SK-N-SH treated with all-trans-retinoic acid at 6 μM for 48 hours (cell line): ENCODE results near the gene CTNNA3.

Experiments
- ATAC-seq: fragments of 200-7000 bp; cut with Tn5 transposase; 3 replicates; pipeline ENCODE4 v1.9.1; 2020; ENCODE audit warnings: mild to moderate bottlenecking, moderate library complexity
- BACH2 ChIP-seq: fragments of 250-450 bp; sonication (Bioruptor Pico); IDR thresholded peaks from 2 replicates; pipeline ENCODE4 v1.9.0; 2021; ENCODE audit warnings: mild to moderate bottlenecking, borderline replicate concordance
- CREB5 ChIP-seq: fragments of 250-450 bp; sonication (Bioruptor Pico); IDR thresholded peaks from 2 replicates; pipeline ENCODE4 v1.5.1; 2020; ENCODE audit warnings: low read depth, mild to moderate bottlenecking, moderate library complexity
- CSRNP3 ChIP-seq: fragments of 250-450 bp; sonication (Bioruptor Pico); IDR thresholded peaks from 2 replicates; pipeline ENCODE4 v1.5.1; 2021; ENCODE audit warnings: mild to moderate bottlenecking, moderate library complexity
- GLIS3 ChIP-seq: fragments of 250-450 bp; sonication (Bioruptor Pico); IDR thresholded peaks from 2 replicates; pipeline ENCODE4 v1.5.0; 2020; ENCODE audit warnings: mild to moderate bottlenecking, moderate library complexity
- ISL1 ChIP-seq: fragments of 250-450 bp; sonication (Bioruptor Pico); IDR thresholded peaks from 2 replicates; pipeline ENCODE4 v2.1.2; 2022; ENCODE audit warnings: mild to moderate bottlenecking, moderate library complexity
- OSR1 ChIP-seq: fragments of 250-450 bp; sonication (Bioruptor Pico); IDR thresholded peaks from 2 replicates; pipeline ENCODE4 v1.8.0; 2022; ENCODE audit warnings: moderate library complexity, mild to moderate bottlenecking, inconsistent platforms
- PPARA ChIP-seq: fragments of 250-450 bp; sonication (Bioruptor Pico); IDR thresholded peaks from 2 replicates; pipeline ENCODE4 v1.5.0; 2020; ENCODE audit warnings: mild to moderate bottlenecking, borderline replicate concordance
- RARB ChIP-seq: fragments of 250-450 bp; sonication (Bioruptor Pico); IDR thresholded peaks from 2 replicates; pipeline ENCODE4 v1.8.0; 2021; ENCODE audit warnings: mild to moderate bottlenecking, moderate library complexity
- SNAI2 ChIP-seq: fragments of 250-450 bp; sonication (Bioruptor Pico); IDR thresholded peaks from 2 replicates; pipeline ENCODE4 v1.5.0; 2020; ENCODE audit warnings: mild to moderate bottlenecking, moderate library complexity
- TCF4 ChIP-seq: fragments of 250-450 bp; sonication (Bioruptor Pico); IDR thresholded peaks from 2 replicates; pipeline ENCODE4 v1.8.0; 2021; ENCODE audit warnings: mild to moderate bottlenecking, moderate library complexity, borderline replicate concordance
- TOX ChIP-seq: fragments of 250-450 bp; sonication (Bioruptor Pico); IDR thresholded peaks from 2 replicates; pipeline ENCODE4 v1.8.0; 2021; ENCODE audit warnings: mild to moderate bottlenecking, moderate library complexity, borderline replicate concordance
- TSHZ2 ChIP-seq: fragments of 250-450 bp; sonication (Bioruptor Pico); IDR thresholded peaks from 2 replicates; pipeline ENCODE4 v1.5.0; 2020; ENCODE audit warnings: mild to moderate bottlenecking, moderate library complexity
- ZC3H10 ChIP-seq: fragments of 250-450 bp; sonication (Bioruptor Pico); IDR thresholded peaks from 2 replicates; pipeline ENCODE4 v1.5.1; 2021; ENCODE audit warnings: mild to moderate bottlenecking, moderate library complexity
- ZFP30 ChIP-seq: fragments of 450-650 bp; formaldehyde crosslinking; IDR thresholded peaks from 2 replicates; pipeline ENCODE4 v1.5.0; 2022; ENCODE audit warnings: mild to moderate bottlenecking, moderate library complexity
- ZNF565 ChIP-seq: fragments of 450-650 bp; formaldehyde crosslinking; conservative IDR thresholded peaks from 2 replicates; pipeline ENCODE4 v1.5.0; 2020; ENCODE audit warnings: low read depth, mild to moderate bottlenecking, moderate library complexity
- ZNF70 ChIP-seq: fragments of 450-650 bp; formaldehyde crosslinking; IDR thresholded peaks from 2 replicates; pipeline ENCODE4 v1.5.0; 2020; ENCODE audit warnings: mild to moderate bottlenecking, moderate library complexity
- ZNF8 ChIP-seq: fragments of 450-650 bp; formaldehyde crosslinking; IDR thresholded peaks from 2 replicates; pipeline ENCODE4 v1.5.0; 2020; ENCODE audit warnings: mild to moderate bottlenecking, moderate library complexity

CTNNA3 gene

GRCh38 chr10:66321723-66322665, 1374.0 kb downstream of the CTNNA3 start:
- ATAC-seq: no peak
- no peak for TF ChIP-seq ZNF565
- TF ChIP-seq TOX (CRISPR knock-in tag): no peak
- no peak for TF ChIP-seq OSR1 (CRISPR knock-in tag)
- TF ChIP-seq TSHZ2 (CRISPR knock-in tag): no peak
- no peak for TF ChIP-seq CREB5 (CRISPR knock-in tag)
- TF ChIP-seq ZC3H10 (CRISPR knock-in tag): no peak

- TF ChIP-seq CSRNP3 (CRISPR knock-in tag) (no peak), PPARA (CRISPR knock-in tag) (no peak), ZFP30 (CRISPR knock-in tag) (no peak), CREB5 (CRISPR knock-in tag) (no peak), TOX (CRISPR knock-in tag) (no peak), GLIS3 (no peak), TSHZ2 (CRISPR knock-in tag) (no peak), BACH2 (CRISPR knock-in tag) (no peak), ISL1 (CRISPR knock-in tag) (no peak), ZNF8 (no peak), RARB (CRISPR knock-in tag) (no peak), TCF4 (no peak)
- no peak for ATAC-seq
Observed at GRCh38 chr10:66318761-66319160, 1377.2 kb downstream of the CTNNA3 start.

GRCh38 chr10:66307826-66308225, 1388.2 kb downstream of the CTNNA3 start:
- TF ChIP-seq ZNF70 (CRISPR knock-in tag) (no peak), ZC3H10 (CRISPR knock-in tag) (no peak), TSHZ2 (CRISPR knock-in tag) (no peak), GLIS3 (no peak), SNAI2 (CRISPR knock-in tag) (no peak), CSRNP3 (CRISPR knock-in tag) (no peak), BACH2 (CRISPR knock-in tag) (no peak)
- no peak for ATAC-seq
